PC-3 (cell line): ENCODE measurements around the gene LRRC42.

Experiments used
- CTCF ChIP-seq: fragments of 300-600 bp; sonication (generic); conservative IDR thresholded peaks from 2 replicates; pipeline ENCODE4 v1.5.1; 2017; ENCODE audit warnings: antibody characterized with exemption, low read depth, mild to moderate bottlenecking, low read length
- EZH2 ChIP-seq: fragments of 300-600 bp; sonication (generic); IDR thresholded peaks from one replicate; pipeline ENCODE4 v1.6.1; 2017; ENCODE audit warnings: antibody characterized with exemption, mild to moderate bottlenecking, low read length; ENCODE audit not compliant: unreplicated experiment
- EZH2phosphoT487 ChIP-seq: fragments of 300-600 bp; sonication (generic); IDR thresholded peaks from 2 replicates; pipeline ENCODE4 v1.6.1; 2018; ENCODE audit warnings: mild to moderate bottlenecking, antibody characterized with exemption, low read length, borderline replicate concordance

GRCh38 chr1:54013393-54014008 is 67.4 kb downstream of the LRRC42 start:
- TF ChIP-seq EZH2 (no peak), CTCF (no peak), EZH2phosphoT487 (no peak)
